Measurements from ENCODE around the gene GNG4. TPM values are rescaled to one million over a fixed set of nuclear protein-coding genes. Genes with fewer than 3 reads are reported as not detected.

Gene GNG4
- total and polyA plus RNA-seq, 2 experiments from 2014 or later, result 0.32 to 1.2 TPM

DNA sequence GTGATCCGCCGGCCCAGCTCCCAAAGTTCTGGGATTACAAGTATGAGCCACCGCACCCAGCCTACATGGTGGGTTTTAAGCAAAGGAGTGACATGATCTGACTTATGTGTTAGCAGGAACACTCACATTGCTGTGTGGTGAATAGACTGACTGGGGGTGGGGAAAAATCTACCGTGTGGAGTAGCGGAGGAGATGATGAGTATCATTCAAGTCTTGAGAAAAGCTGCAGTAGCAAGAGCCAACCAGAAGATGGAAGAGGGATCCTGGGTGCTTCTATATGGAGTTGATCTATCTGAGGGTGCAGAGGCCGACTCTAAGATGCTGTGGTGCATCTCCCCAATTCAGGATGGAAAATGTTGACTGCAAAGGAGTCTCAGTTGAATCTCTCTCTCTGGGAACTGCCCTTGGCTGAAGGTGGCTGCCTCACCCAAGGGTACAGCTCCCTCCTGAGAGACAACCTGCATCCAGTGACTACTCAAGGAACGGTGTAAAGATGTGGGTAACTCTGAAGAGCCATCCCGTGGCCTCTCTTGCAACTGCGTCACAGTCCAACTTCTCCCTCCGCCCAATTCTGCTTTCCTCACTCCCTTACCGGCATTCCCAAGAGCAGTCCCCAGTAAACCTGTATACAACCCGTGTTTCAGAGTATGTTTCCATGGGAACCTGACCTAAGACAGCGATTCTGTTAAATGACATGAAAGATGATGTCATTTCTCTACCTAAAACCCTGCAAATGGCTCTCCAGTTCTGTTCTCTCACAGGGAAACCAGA is 137.9 kb downstream of the GNG4 start:
- Histone ChIP-seq H3K27ac (no peak overlapping the region), H3K79me2 (ENCODE audit: insufficient read depth) (0 out of 2 replicates have a peak, but pooled peaks cover 2% of the 10 kb centered on the region), H3K36me3 (ENCODE audit: low read depth) (no peaks in the 10 kb centered on the region), H3K9ac (no peak overlapping the region), H3K4me1 (ENCODE audit: insufficient read depth) (peaks cover 3% of the 10 kb centered on the region; the same call in 1 of the 2 replicates), H3F3A (ENCODE audit: insufficient read depth) (no peaks in the 10 kb centered on the region), H3K27me3 (replicated peaks; ENCODE audit: insufficient read depth) (no peaks in the 10 kb centered on the region), H3K4me3 (no peak overlapping the region), H4K20me1 (ENCODE audit: insufficient read depth) (no peaks in the 10 kb centered on the region), H3K9me2 (ENCODE audit: insufficient read depth) (no peaks in the 10 kb centered on the region), H2AFZ (no peak overlapping the region), H3K9me3 (ENCODE audit: low read depth) (no peaks in the 10 kb centered on the region), H3K4me2 (ENCODE audit: unreplicated experiment) (no peak overlapping the region)
- WGBS, 2 experiments (ENCODE audit: low coverage in 1 of 2, low lambda C conversion rate in 2 of 2, missing lambda C conversion rate in 2 of 2), result 68 to 70% methylated on average over 13 of the region's 13 CpGs
- no peak for TF ChIP-seq EZH2 (IDR thresholded peaks at IDR 0.05; ENCODE audit: insufficient read depth, poor library complexity, severe bottlenecking)
- TF ChIP-seq EZH2phosphoT487 (IDR thresholded peaks at IDR 0.05; ENCODE audit: insufficient read depth, low read depth), result no peak
- in situ Hi-C loops (cut with MboI), result loop anchor here (25.0 kb wide), 1 partner anchor 451 kb away; no protein-coding TSS in a partner anchor
- peak; percentile 38 for DNase-seq

DNA sequence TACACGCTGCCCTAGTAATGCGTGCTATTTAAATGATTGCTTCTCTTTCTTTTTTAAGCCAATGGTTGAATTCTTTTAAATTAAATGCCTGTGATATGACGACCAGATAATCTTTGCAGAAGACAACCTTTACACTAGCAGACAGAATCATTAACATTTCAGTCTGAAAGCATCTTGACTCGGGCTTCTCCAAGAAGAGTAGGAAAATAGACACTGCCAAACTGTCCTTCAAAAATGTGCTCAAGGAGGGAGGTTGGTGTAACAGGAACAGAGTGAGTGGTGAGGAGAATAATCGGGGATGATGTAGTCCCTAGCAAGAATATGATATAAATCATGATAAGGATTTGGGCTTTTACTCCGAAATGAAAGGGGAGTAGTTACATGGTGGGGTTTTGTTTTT is 138.8 kb downstream of the GNG4 start:
- 76 to 77% methylated on average over 6 of the region's 6 CpGs for WGBS, 2 experiments (ENCODE audit: low coverage in 1 of 2, low lambda C conversion rate in 2 of 2, missing lambda C conversion rate in 2 of 2)
- H3K4me1 ChIP-seq (ENCODE audit: insufficient read depth), result peaks cover 7% of the 10 kb centered on the region; the same call in 1 of the 2 replicates
- H4K20me1 ChIP-seq (ENCODE audit: insufficient read depth), result no peaks in the 10 kb centered on the region
- H2AFZ ChIP-seq, result no peak overlapping the region
- no peaks in the 10 kb centered on the region for H3K9me3 ChIP-seq (ENCODE audit: low read depth)
- H3K9me2 ChIP-seq (ENCODE audit: insufficient read depth), result no peaks in the 10 kb centered on the region
- H3K9ac ChIP-seq, result no peak overlapping the region
- no peak for DNase-seq
- no peaks in the 10 kb centered on the region for H3K27me3 ChIP-seq (replicated peaks; ENCODE audit: insufficient read depth)
- H3K79me2 ChIP-seq (ENCODE audit: insufficient read depth), result 0 out of 2 replicates have a peak, but pooled peaks cover 10% of the 10 kb centered on the region
- no peak overlapping the region for H3K4me2 ChIP-seq (ENCODE audit: unreplicated experiment)
- H3K27ac ChIP-seq, result no peak overlapping the region
- H3K36me3 ChIP-seq (ENCODE audit: low read depth), result no peaks in the 10 kb centered on the region
- in situ Hi-C loops (cut with MboI), result loop anchor here (25.0 kb wide), 1 partner anchor 451 kb away; no protein-coding TSS in a partner anchor
- no peak overlapping the region for H3K4me3 ChIP-seq
- peaks cover 6% of the 10 kb centered on the region; the same call in 1 of the 2 replicates for H3F3A ChIP-seq (ENCODE audit: insufficient read depth)
- TF ChIP-seq EZH2 (IDR thresholded peaks at IDR 0.05; ENCODE audit: insufficient read depth, poor library complexity, severe bottlenecking) (no peak), EZH2phosphoT487 (IDR thresholded peaks at IDR 0.05; ENCODE audit: insufficient read depth, low read depth) (no peak)

DNA sequence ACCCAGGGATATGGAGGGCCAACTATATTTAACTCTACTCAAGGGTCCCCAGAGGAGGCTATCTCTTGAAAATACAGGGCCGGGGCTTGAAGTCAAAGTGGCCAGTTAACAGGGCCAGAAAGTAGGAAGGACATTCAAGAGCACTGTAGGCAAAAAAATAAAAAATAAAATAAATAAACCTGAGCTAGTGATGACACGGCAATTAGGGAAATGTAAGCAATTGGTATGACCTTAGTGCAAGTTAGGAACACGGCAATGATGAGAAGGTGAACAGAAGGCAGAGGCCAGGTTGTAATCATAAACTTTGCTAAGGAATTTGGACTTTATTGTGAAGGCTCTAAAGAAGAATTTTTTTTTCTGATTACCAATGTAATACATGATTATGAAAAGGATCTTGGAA is 142.0 kb downstream of the GNG4 start:
- in situ Hi-C loops (cut with MboI), result loop anchor here (25.0 kb wide), 1 partner anchor 455 kb away; no protein-coding TSS in a partner anchor
- H2AFZ ChIP-seq, result no peak overlapping the region
- no peak overlapping the region for H3K9ac ChIP-seq
- H3K79me2 ChIP-seq (ENCODE audit: insufficient read depth), result peaks cover 20% of the 10 kb centered on the region
- H3K4me1 ChIP-seq (ENCODE audit: insufficient read depth), result peaks cover 9% of the 10 kb centered on the region
- no peak overlapping the region for H3K4me3 ChIP-seq
- no peak for DNase-seq
- no peak overlapping the region for H3K4me2 ChIP-seq (ENCODE audit: unreplicated experiment)
- no peaks in the 10 kb centered on the region for H3K9me3 ChIP-seq (ENCODE audit: low read depth)
- H3K9me2 ChIP-seq (ENCODE audit: insufficient read depth), result no peaks in the 10 kb centered on the region
- 81 to 88% methylated on average over 3 of the region's 3 CpGs for WGBS, 2 experiments (ENCODE audit: low coverage in 1 of 2, low lambda C conversion rate in 2 of 2, missing lambda C conversion rate in 2 of 2)
- TF ChIP-seq EZH2 (IDR thresholded peaks at IDR 0.05; ENCODE audit: insufficient read depth, poor library complexity, severe bottlenecking) (no peak), EZH2phosphoT487 (IDR thresholded peaks at IDR 0.05; ENCODE audit: insufficient read depth, low read depth) (no peak)
- peaks cover 19% of the 10 kb centered on the region for H3F3A ChIP-seq (ENCODE audit: insufficient read depth)
- H3K27ac ChIP-seq, result no peak overlapping the region
- no peaks in the 10 kb centered on the region for H3K36me3 ChIP-seq (ENCODE audit: low read depth)
- H4K20me1 ChIP-seq (ENCODE audit: insufficient read depth), result no peaks in the 10 kb centered on the region
- H3K27me3 ChIP-seq (replicated peaks; ENCODE audit: insufficient read depth), result no peaks in the 10 kb centered on the region

DNA sequence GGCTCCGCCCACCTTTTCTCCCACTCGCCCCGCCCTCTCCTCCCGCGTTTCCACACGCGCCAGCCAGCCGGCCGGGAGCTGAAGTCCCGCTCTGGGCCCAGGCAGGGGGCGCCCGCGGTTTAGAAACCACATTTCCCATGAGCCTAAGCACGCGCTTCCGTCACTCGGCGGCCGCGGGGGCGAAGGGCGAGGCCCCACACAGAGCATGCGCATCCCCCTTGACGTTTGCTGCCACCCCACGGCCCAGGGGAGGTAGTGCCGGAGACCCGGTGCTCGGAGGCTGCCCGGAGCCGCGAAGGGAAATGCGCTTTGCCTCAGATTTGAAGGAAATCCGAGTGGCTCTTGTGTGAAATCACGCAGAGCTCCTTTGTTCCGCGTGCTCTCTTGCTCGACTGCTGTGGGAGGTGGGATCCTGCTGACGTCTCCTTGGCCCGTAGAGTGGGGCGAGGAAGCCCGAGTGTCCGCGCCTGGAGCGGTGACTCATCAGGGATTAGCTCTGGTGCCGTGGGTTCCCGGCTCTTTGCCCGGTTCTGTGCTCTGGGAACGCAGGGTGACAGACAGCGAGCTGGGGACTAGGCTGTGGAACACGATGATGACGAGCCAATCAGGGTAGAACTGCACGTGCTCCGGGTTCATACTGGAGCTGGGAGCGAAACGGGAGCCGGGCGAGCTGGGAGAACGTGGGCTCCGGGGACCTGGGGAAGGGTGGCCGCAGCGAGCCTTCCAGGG is 144.9 kb downstream of the GNG4 start:
- H3F3A ChIP-seq (ENCODE audit: insufficient read depth), result peaks cover 23% of the 10 kb centered on the region
- H3K36me3 ChIP-seq (ENCODE audit: low read depth), result no peaks in the 10 kb centered on the region
- 1% methylated on average over 53 to 56 of the region's 61 CpGs for WGBS, 2 experiments (ENCODE audit: low coverage in 1 of 2, low lambda C conversion rate in 2 of 2, missing lambda C conversion rate in 2 of 2)
- H3K27me3 ChIP-seq (replicated peaks; ENCODE audit: insufficient read depth), result no peaks in the 10 kb centered on the region
- peaks cover 20% of the 10 kb centered on the region for H3K4me1 ChIP-seq (ENCODE audit: insufficient read depth)
- H3K9me2 ChIP-seq (ENCODE audit: insufficient read depth), result no peaks in the 10 kb centered on the region
- H3K4me3 ChIP-seq, result peak overlapping the region; percentile 88
- DNase-seq, result peak; percentile 100
- H4K20me1 ChIP-seq (ENCODE audit: insufficient read depth), result no peaks in the 10 kb centered on the region
- peak overlapping the region; percentile 92 for H2AFZ ChIP-seq
- no peak for TF ChIP-seq EZH2 (IDR thresholded peaks at IDR 0.05; ENCODE audit: insufficient read depth, poor library complexity, severe bottlenecking)
- no peak for TF ChIP-seq EZH2phosphoT487 (IDR thresholded peaks at IDR 0.05; ENCODE audit: insufficient read depth, low read depth)
- peak overlapping the region; percentile 93 for H3K9ac ChIP-seq
- in situ Hi-C loops (cut with MboI), result loop anchor here (25.0 kb wide), 1 partner anchor 458 kb away; no protein-coding TSS in a partner anchor
- peak overlapping the region; percentile 76 for H3K4me2 ChIP-seq (ENCODE audit: unreplicated experiment)
- H3K27ac ChIP-seq, result peak overlapping the region; percentile 98
- peaks cover 49% of the 10 kb centered on the region for H3K79me2 ChIP-seq (ENCODE audit: insufficient read depth)
- no peaks in the 10 kb centered on the region for H3K9me3 ChIP-seq (ENCODE audit: low read depth)

All from GM23248 (cell line).